WTC11 (cell line): ENCODE measurements around the gene SULT1C3. TPM values are rescaled to one million over a fixed set of nuclear protein-coding genes. Genes with fewer than 3 reads are reported as not detected.

ENCODE experiments used
- total RNA-seq: library from RNA; stranded (reverse); gene quantifications from 3 replicates; pipeline ENCODE4 v1.2.3, GENCODE V29; 2021

Gene SULT1C3
- total RNA-seq, 1 experiment from 2014 or later, result not detected

Other genes starting within 250 kb of the SULT1C3 start
- 2.2 to 3.4 TPM (median 2.6 TPM) in 3 replicates for gene SULT1C2, start 48.9 kb downstream of the SULT1C3 start, total RNA-seq
- gene SULT1C4, start 138.0 kb downstream of the SULT1C3 start, total RNA-seq, result 4.3 to 4.9 TPM (median 4.6 TPM) in 3 replicates
- 45.1 to 66.5 TPM (median 48.0 TPM) in 3 replicates for gene GCC2, start 209.2 kb downstream of the SULT1C3 start, total RNA-seq